Fibroblast of mammary gland (primary cell): ENCODE measurements around the gene CDIP1.
"Not testable (repeated sequence)": the region's sequence is repeated elsewhere in the genome, so short reads cannot be mapped to it uniquely, and the experiment has no call there.

Source experiments
- DNase-seq: peaks from one replicate; pipeline ENCODE4 v3.0.0-alpha.2; 2010; ENCODE audit warnings: low read depth
- H3K4me3 ChIP-seq: 2 replicates; pipeline ENCODE4 v1.5.1; 2011; ENCODE audit warnings: low read depth, mild to moderate bottlenecking, low read length, moderate library complexity; ENCODE audit not compliant: control insufficient read depth
- CTCF ChIP-seq: conservative IDR thresholded peaks from 2 replicates; pipeline ENCODE4 v1.5.1; 2011; ENCODE audit warnings: low read depth, low read length, inconsistent platforms; ENCODE audit not compliant: control insufficient read depth, insufficient read depth

The CDIP1 gene

GRCh38 chr16:4574919-4575705 is 36.5 kb upstream of the CDIP1 start:
- DNase-seq, result no peak
- no peak overlapping the region for H3K4me3 ChIP-seq
- no peak for TF ChIP-seq CTCF

- not testable (repeated sequence) for DNase-seq, H3K4me3 ChIP-seq
Measured at GRCh38 chr16:4573926-4574325, 35.4 kb upstream of the CDIP1 start.

GRCh38 chr16:4572715-4573114 is 34.1 kb upstream of the CDIP1 start:
- no peak for TF ChIP-seq CTCF
- no peak for DNase-seq
- no peak overlapping the region for H3K4me3 ChIP-seq

- TF ChIP-seq CTCF, result no peak
- DNase-seq, result no peak
- no peak overlapping the region for H3K4me3 ChIP-seq
Measured at GRCh38 chr16:4570688-4571321, 32.2 kb upstream of the CDIP1 start.

- TF ChIP-seq CTCF, result no peak
- no peak for DNase-seq
- H3K4me3 ChIP-seq, result no peak overlapping the region
Measured at GRCh38 chr16:4570086-4570485, 31.5 kb upstream of the CDIP1 start.

- TF ChIP-seq CTCF, result no peak
- no peak for DNase-seq
- no peak overlapping the region for H3K4me3 ChIP-seq
Measured at GRCh38 chr16:4566144-4566543, 27.6 kb upstream of the CDIP1 start.

- TF ChIP-seq CTCF, result no peak
- no peak for DNase-seq
- H3K4me3 ChIP-seq, result no peak overlapping the region
Measured at GRCh38 chr16:4564661-4565267, 26.2 kb upstream of the CDIP1 start.
